CD4-positive, alpha-beta memory T cell (primary cell): ENCODE data around the gene HSPA4. TPM values are rescaled to one million over a fixed set of nuclear protein-coding genes. Genes with fewer than 3 reads are reported as not detected.
"Not testable (repeated sequence)": the region's sequence is repeated elsewhere in the genome, so short reads cannot be mapped to it uniquely, and the experiment has no call there.

Experiments
- CTCF ChIA-PET: fragments of 350-600 bp; sonication (Branson Sonifier 250); formaldehyde crosslinking; loops from one replicate; lab custom pipeline; 2021; ENCODE audit warnings: inconsistent platforms; ENCODE audit not compliant: partially characterized antibody; lab: Charles Lee
- POLR2A ChIA-PET: fragments of 350-600 bp; sonication (Branson Sonifier 250); formaldehyde crosslinking; loops from one replicate; lab custom pipeline; 2021; ENCODE audit not compliant: partially characterized antibody; lab: Charles Lee
- DNase-seq, 5 donors: peaks; one replicate each; pipeline versions ENCODE4 v3.0.0 to v3.0.0-alpha.2; 2020 to 2022; ENCODE audit warnings: mixed read lengths in 1 of 5
- H3K27ac ChIP-seq: one replicate; pipeline ENCODE4 v1.7.0; 2013; ENCODE audit warnings: low read depth, low read length
- H3K27me3 ChIP-seq: 2 replicates; pipeline ENCODE4 v1.7.0; 2013; ENCODE audit warnings: mild to moderate bottlenecking, low read length, moderate library complexity; ENCODE audit not compliant: insufficient read depth
- H3K36me3 ChIP-seq: 2 replicates; pipeline ENCODE4 v1.7.0; 2013; ENCODE audit warnings: mild to moderate bottlenecking, low read length, moderate library complexity; ENCODE audit not compliant: insufficient read depth
- H3K4me1 ChIP-seq: 2 replicates; pipeline ENCODE4 v1.7.0; 2013; ENCODE audit warnings: mild to moderate bottlenecking, low read length, moderate library complexity; ENCODE audit not compliant: insufficient read depth
- H3K4me3 ChIP-seq, 2 donors: one replicate each; pipeline ENCODE4 v1.7.0; 2013; ENCODE audit warnings: low read length in 2 of 2, mild to moderate bottlenecking in 1 of 2
- H3K9me3 ChIP-seq, 2 donors: one replicate each; pipeline ENCODE4 v1.7.0; 2013; ENCODE audit warnings: low read length in 2 of 2, control low read depth in 1 of 2; ENCODE audit not compliant: control insufficient read depth in 1 of 2
- H3K27ac Mint-ChIP-seq, 7 donors: one replicate each; pipeline ENCODE4 v1.8.0; 2020 to 2021; ENCODE audit warnings: mixed read lengths in 7 of 7, mild to moderate bottlenecking in 6 of 7, inconsistent platforms in 3 of 7, moderate library complexity in 3 of 7
- H3K27me3 Mint-ChIP-seq, 2 donors: one replicate each; pipeline ENCODE4 v1.8.0; 2020 to 2021; ENCODE audit warnings: mixed read lengths in 2 of 2
- H3K36me3 Mint-ChIP-seq, 2 donors: one replicate each; pipeline ENCODE4 v1.8.0; 2020 to 2021; ENCODE audit warnings: mixed read lengths in 2 of 2, inconsistent platforms in 1 of 2, mild to moderate bottlenecking in 1 of 2
- H3K4me1 Mint-ChIP-seq, 4 donors: one replicate each; pipeline ENCODE4 v1.8.0; 2020 to 2021; ENCODE audit warnings: mixed read lengths in 4 of 4, mild to moderate bottlenecking in 1 of 4
- H3K4me3 Mint-ChIP-seq, 8 donors: one replicate each; pipeline ENCODE4 v1.8.0; 2020 to 2021; ENCODE audit warnings: mixed read lengths in 8 of 8, mild to moderate bottlenecking in 7 of 8, moderate library complexity in 6 of 8, inconsistent platforms in 3 of 8
- H3K9me3 Mint-ChIP-seq, 8 donors: one replicate each; pipeline ENCODE4 v1.8.0; 2020 to 2021; ENCODE audit warnings: mixed read lengths in 8 of 8, mild to moderate bottlenecking in 5 of 8, inconsistent platforms in 3 of 8, moderate library complexity in 1 of 8
- intact Hi-C: fragments of 100-400 bp; cut with micrococcal nuclease; formaldehyde crosslinking; loops from one replicate; pipeline ENCODE4 v1.15.1; 2023
- polyA plus RNA-seq, 2 donors: library from polyadenylated mRNA; unstranded; fragments of 300-500 nt; fragmentation: Illumina TruSeq; gene quantifications; one replicate each; pipeline ENCODE4 v1.2.3, GENCODE V29; 2021
- total RNA-seq, 2 experiments: library from RNA; stranded (reverse); gene quantifications; one replicate each; pipeline ENCODE4 v1.2.3, GENCODE V29; 2021

The HSPA4 gene
- total RNA-seq (10 to 100 TPM; 55.9 to 58.1 TPM), polyA plus RNA-seq (10 to 100 TPM; 32.2 to 45.1 TPM)

DNA sequence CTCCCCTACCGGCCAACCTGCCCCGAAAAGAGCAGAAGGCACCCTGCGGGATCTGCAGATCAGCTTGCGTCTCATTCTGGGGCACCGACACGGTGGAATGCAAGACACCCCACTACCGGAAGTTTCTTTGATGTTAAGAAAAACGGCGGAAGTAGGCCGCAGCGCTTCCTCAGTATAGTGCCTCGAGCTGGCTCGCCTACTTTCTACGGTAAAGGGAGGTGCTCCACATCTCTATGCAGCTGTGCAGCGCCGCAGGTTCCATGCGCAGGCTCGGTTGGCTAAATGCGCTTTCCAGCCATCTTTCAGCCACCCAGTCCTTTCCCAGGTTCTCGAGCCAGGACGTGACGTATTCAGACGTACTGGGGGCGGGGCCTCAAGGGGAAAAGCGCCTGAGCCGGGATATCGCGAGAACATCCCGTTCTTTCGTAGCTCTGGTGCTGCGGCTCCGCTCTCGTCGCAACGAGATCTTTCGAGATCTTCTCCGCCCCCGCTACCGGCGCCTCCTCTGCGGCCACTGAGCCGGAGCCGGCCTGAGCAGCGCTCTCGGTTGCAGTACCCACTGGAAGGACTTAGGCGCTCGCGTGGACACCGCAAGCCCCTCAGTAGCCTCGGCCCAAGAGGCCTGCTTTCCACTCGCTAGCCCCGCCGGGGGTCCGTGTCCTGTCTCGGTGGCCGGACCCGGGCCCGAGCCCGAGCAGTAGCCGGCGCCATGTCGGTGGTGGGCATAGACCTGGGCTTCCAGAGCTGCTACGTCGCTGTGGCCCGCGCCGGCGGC lies at the start of gene HSPA4:
HSPA4 (plus strand) TSS at position 472 of the 775 bp plus-strand sequence; CDS start at position 710, 238 bp downstream.
- CTCF ChIA-PET: interaction anchor here (0.9 to 1.3 kb wide), 2 partner anchors 33 to 87 kb away, joined by 3 read pairs; no protein-coding TSS in a partner anchor
- no peaks in the 10 kb centered on the region for H3K36me3 ChIP-seq
- Mint-ChIP-seq H3K9me3 (no peaks in the 10 kb centered on the region), H3K4me1 (peaks cover 31 to 65% (median 49%) of the 10 kb centered on the region in 4 donors), H3K36me3 (peaks cover 0 to 21% of the 10 kb centered on the region in 2 donors), H3K4me3 (peak within 1 kb of the TSS; percentile 96 to 99 (median 98)), H3K27me3 (no peaks in the 10 kb centered on the region), H3K27ac (peak within 1 kb of the TSS; percentile 99 to 100 (median 100))
- POLR2A ChIA-PET: interaction anchor here (0.6 to 4.3 kb wide), 27 partner anchors 9 to 1686 kb away, joined by 3 to 55 read pairs (median 5); partner anchors contain the start of genes AFF4, CAMLG, CCNI2 and GDF9
- H3K9me3 ChIP-seq: no peaks in the 10 kb centered on the region
- peak; percentile 97 to 99 (median 98) for DNase-seq
- intact Hi-C loops: loop anchor here (1.0 kb wide), 4 partner anchors 25 to 314 kb away; partner anchors contain the start of genes AFF4, GDF9, KIF3A and UQCRQ
- no peaks in the 10 kb centered on the region for H3K27me3 ChIP-seq
- peak within 1 kb of the TSS; percentile 99 for H3K27ac ChIP-seq
- peaks cover 54% of the 10 kb centered on the region for H3K4me1 ChIP-seq
- H3K4me3 ChIP-seq: peak within 1 kb of the TSS; percentile 97 to 99

DNA sequence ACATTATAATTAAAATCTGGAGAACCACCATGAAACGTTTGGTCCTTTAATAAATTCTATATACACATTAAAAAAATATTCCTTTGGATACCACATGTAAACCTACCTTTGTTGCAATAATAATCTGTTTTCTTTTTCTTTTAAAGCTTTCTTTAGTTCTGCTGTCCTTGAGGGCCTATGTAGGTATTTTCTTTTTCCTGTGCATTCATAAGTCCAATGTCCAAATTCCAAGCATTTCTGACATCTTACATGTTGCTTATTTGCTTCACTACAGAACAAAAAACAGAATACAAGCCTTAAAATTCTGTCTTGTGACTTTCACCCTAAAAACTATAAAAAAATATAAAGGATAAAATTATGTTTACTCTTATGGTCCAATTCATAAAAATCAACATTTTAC lies 45.2 kb upstream of the HSPA4 start:
- CTCF ChIA-PET: interaction anchor here (1.2 kb wide), 1 partner anchor 14 kb away, joined by 3 read pairs; no protein-coding TSS in a partner anchor
- POLR2A ChIA-PET: no interaction called here

DNA sequence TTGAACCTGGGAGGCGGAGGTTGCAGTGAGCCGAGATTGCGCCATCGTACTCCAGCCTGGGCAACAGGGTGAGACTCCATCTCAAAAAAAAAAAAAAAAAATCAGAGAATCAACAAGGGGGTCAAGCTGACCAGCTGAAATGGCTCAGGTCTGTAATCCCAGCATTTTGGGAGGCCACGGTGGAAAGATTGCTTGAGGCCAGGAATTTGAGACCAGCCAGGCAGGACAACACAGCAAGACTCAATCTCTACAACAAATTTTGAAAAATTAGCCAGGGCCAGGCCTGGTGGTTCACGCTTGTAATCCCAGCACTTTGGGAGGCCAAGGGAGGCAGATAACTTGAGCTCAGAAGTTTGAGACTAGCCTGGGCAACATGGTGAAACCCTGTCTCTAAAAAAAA lies 43.4 kb upstream of the HSPA4 start:
- H3K36me3 ChIP-seq: peaks cover 16% of the 10 kb centered on the region
- POLR2A ChIA-PET, H3K9me3 ChIP-seq, H3K9me3 Mint-ChIP-seq, H3K4me1 ChIP-seq, H3K27ac Mint-ChIP-seq, H3K27me3 Mint-ChIP-seq, H3K27me3 ChIP-seq, H3K4me3 ChIP-seq, H3K27ac ChIP-seq, intact Hi-C loops, CTCF ChIA-PET, H3K4me1 Mint-ChIP-seq, DNase-seq, H3K4me3 Mint-ChIP-seq: not testable (repeated sequence)
- H3K36me3 Mint-ChIP-seq: peaks cover 16 to 19% of the 10 kb centered on the region in 2 donors

More for the DNA sequence above, 45.2 kb upstream of the HSPA4 start:
- no peak overlapping the region for H3K4me3 ChIP-seq
- H3K36me3 ChIP-seq: peaks cover 22% of the 10 kb centered on the region
- no peak overlapping the region for H3K27ac ChIP-seq
- no peaks in the 10 kb centered on the region for H3K27me3 Mint-ChIP-seq
- no peak for DNase-seq
- H3K4me1 Mint-ChIP-seq: peaks cover 0 to 2% (median 0%) of the 10 kb centered on the region in 4 donors
- no peaks in the 10 kb centered on the region for H3K9me3 ChIP-seq
- H3K36me3 Mint-ChIP-seq: peaks cover 22 to 26% of the 10 kb centered on the region in 2 donors
- no peak overlapping the region for H3K27ac Mint-ChIP-seq
- H3K4me3 Mint-ChIP-seq: no peak overlapping the region
- intact Hi-C loops: no loop called here
- H3K9me3 Mint-ChIP-seq: no peaks in the 10 kb centered on the region
- H3K4me1 ChIP-seq: no peaks in the 10 kb centered on the region
- H3K27me3 ChIP-seq: no peaks in the 10 kb centered on the region

DNA sequence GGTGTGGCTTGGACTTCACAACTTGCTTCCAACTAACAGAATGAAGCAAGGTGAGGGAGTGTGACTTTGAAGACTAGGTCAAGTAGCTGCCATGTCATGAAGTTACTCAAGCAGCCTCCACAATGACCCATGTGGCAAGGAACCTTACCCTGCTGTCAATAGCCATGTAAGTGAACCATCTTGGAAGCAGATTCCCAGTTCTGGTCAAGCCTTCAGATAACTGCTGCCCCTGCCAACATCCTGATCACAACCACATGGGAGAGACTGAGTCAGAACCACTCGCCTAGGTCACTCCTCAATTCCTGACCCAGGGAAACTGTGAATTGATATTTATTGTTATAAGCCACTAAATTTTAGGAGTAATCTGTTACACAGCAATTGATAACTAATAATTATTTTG lies 36.3 kb upstream of the HSPA4 start:
- Mint-ChIP-seq H3K4me1 (peaks cover 3 to 6% (median 4%) of the 10 kb centered on the region in 4 donors), H3K9me3 (no peaks in the 10 kb centered on the region), H3K4me3 (no peak overlapping the region), H3K27ac (no peak overlapping the region), H3K36me3 (peaks cover 20 to 33% of the 10 kb centered on the region in 2 donors), H3K27me3 (no peaks in the 10 kb centered on the region)
- Histone ChIP-seq H3K36me3 (peaks cover 14% of the 10 kb centered on the region), H3K27me3 (no peaks in the 10 kb centered on the region), H3K4me3 (no peak overlapping the region), H3K4me1 (no peaks in the 10 kb centered on the region), H3K9me3 (no peaks in the 10 kb centered on the region), H3K27ac (no peak overlapping the region)
- DNase-seq: no peak
- intact Hi-C loops: no loop called here
- ChIA-PET POLR2A (no interaction called here), CTCF (no interaction called here)

DNA sequence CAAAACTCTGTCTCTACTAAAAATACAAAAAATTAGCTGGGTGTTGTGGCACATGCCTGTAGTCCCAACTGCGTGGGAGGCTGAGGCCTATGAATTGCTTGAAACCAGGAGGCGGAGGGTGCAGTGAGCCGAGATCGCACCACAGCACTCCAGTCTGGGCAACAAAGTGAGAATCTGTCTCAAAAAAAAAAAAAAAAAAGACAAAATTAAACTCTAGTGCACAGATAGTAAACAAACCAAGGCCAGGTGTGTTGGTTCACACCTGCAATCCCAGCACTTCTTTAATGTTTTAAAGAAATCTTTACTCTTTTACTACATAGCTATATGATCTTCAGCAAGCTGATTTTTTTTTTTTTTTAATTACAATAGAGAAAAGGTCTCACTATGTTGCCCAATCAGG lies 33.8 kb upstream of the HSPA4 start:
- ChIA-PET POLR2A (no interaction called here), CTCF (no interaction called here)
- Histone ChIP-seq H3K27ac (no peak overlapping the region), H3K36me3 (peaks cover 14% of the 10 kb centered on the region), H3K27me3 (no peaks in the 10 kb centered on the region), H3K4me1 (no peaks in the 10 kb centered on the region), H3K9me3 (no peaks in the 10 kb centered on the region), H3K4me3 (no peak overlapping the region)
- Mint-ChIP-seq H3K4me3 (no peak overlapping the region), H3K27ac (no peak overlapping the region), H3K9me3 (no peaks in the 10 kb centered on the region), H3K4me1 (peaks cover 4 to 8% (median 6%) of the 10 kb centered on the region in 4 donors), H3K27me3 (no peaks in the 10 kb centered on the region), H3K36me3 (peaks cover 20 to 42% of the 10 kb centered on the region in 2 donors)
- no peak for DNase-seq
- intact Hi-C loops: no loop called here

DNA sequence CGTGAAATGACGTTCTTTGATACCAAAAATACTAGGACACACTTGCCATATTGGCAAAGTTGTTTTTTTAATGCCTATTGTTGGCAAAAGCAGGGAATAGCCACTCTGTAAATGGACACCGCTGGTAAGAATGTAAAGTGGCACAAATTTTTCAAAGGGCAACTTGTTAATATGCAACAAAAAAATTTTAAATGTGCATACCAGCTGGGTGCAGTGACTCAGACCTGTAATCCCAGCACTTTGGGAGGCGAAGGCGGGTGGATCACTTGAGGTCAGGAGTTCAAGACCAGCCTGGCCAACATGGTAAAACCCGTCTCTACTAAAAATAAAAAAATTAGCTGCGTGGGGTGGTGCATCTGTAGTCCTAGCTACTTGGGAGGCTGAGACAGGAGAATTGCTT lies 32.3 kb upstream of the HSPA4 start:
- H3K4me3 Mint-ChIP-seq, intact Hi-C loops, H3K9me3 ChIP-seq, H3K27me3 Mint-ChIP-seq, H3K4me3 ChIP-seq, POLR2A ChIA-PET, H3K27ac Mint-ChIP-seq, DNase-seq, H3K9me3 Mint-ChIP-seq, H3K27ac ChIP-seq, H3K27me3 ChIP-seq, H3K4me1 ChIP-seq: not testable (repeated sequence)
- Mint-ChIP-seq H3K36me3 (peaks cover 19 to 45% of the 10 kb centered on the region in 2 donors), H3K4me1 (peaks cover 8 to 13% (median 10%) of the 10 kb centered on the region in 4 donors)
- CTCF ChIA-PET: interaction anchor here (1.3 kb wide), 1 partner anchor 33 kb away, joined by 3 read pairs; the partner anchor contains the start of gene HSPA4
- H3K36me3 ChIP-seq: peaks cover 14% of the 10 kb centered on the region
